Measurements from ENCODE around the gene ETV5. TPM values are rescaled to one million over a fixed set of nuclear protein-coding genes. Genes with fewer than 3 reads are reported as not detected.

Gene ETV5
- total RNA-seq, 2 donors from 2014 or later = 56.4 to 84.1 TPM

GRCh38 chr3:186042521-186043202 lies 66.2 kb downstream of the ETV5 start:
- no peak overlapping the region for H3K9ac ChIP-seq (ENCODE audit: extremely low read depth, low read length, poor library complexity, severe bottlenecking)
- no peak overlapping the region for H3K27ac ChIP-seq (ENCODE audit: low read depth, low read length)
- peaks cover 20% of the 10 kb centered on the region for H3K36me3 Mint-ChIP-seq (ENCODE audit: low read depth)
- no peak overlapping the region for H3K27ac Mint-ChIP-seq
- H3K4me3 Mint-ChIP-seq = no peak overlapping the region
- H3K9me3 Mint-ChIP-seq = peaks cover 11% of the 10 kb centered on the region
- peaks cover 6% of the 10 kb centered on the region for H3K4me1 Mint-ChIP-seq
- H3K4me3 ChIP-seq (ENCODE audit: low read length) = no peak overlapping the region
- DNase-seq = no peak
- WGBS, 2 experiments (ENCODE audit: insufficient coverage in 1 of 2, insufficient read length in 1 of 2) = 93 to 94% methylated on average over 7 of the region's 7 CpGs
- H3K4me1 ChIP-seq (ENCODE audit: control insufficient read depth, insufficient read depth, low read length) = no peaks in the 10 kb centered on the region
- peaks cover 4% of the 10 kb centered on the region for H3K36me3 ChIP-seq (ENCODE audit: control insufficient read depth, insufficient read depth, low read length)
- H3K9me3 ChIP-seq (ENCODE audit: control insufficient read depth, low read length) = peaks cover 13% of the 10 kb centered on the region
- no peaks in the 10 kb centered on the region for H3K27me3 Mint-ChIP-seq (ENCODE audit: insufficient read depth)
- no peaks in the 10 kb centered on the region for H3K27me3 ChIP-seq (ENCODE audit: control insufficient read depth, insufficient read depth, low read length, poor library complexity, severe bottlenecking)
- TF ChIP-seq, protein P1, sequence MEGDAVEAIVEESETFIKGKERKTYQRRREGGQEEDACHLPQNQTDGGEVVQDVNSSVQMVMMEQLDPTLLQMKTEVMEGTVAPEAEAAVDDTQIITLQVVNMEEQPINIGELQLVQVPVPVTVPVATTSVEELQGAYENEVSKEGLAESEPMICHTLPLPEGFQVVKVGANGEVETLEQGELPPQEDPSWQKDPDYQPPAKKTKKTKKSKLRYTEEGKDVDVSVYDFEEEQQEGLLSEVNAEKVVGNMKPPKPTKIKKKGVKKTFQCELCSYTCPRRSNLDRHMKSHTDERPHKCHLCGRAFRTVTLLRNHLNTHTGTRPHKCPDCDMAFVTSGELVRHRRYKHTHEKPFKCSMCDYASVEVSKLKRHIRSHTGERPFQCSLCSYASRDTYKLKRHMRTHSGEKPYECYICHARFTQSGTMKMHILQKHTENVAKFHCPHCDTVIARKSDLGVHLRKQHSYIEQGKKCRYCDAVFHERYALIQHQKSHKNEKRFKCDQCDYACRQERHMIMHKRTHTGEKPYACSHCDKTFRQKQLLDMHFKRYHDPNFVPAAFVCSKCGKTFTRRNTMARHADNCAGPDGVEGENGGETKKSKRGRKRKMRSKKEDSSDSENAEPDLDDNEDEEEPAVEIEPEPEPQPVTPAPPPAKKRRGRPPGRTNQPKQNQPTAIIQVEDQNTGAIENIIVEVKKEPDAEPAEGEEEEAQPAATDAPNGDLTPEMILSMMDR (conservative IDR thresholded peaks at IDR 0.05) = no peak

DNA sequence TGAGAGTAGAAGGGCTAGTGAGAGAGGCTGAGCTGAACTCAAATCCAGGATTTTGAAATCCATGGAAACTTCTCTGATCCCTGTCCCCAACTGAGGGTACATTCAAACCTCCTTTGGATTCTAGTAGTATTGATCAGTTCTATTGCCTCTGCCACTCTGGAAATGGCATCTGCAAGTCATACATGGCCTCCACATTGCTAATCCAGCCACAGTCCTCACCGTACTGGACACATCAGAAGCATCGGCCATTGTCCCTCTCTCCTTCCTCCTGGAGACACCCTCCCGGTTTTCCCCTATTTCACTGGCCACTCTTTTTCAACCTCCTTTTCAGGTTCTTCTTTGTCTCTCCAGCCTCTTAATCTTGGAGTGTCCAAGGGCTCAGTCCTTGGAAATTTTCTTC lies 66.9 kb downstream of the ETV5 start:
- no peak overlapping the region for H3K4me3 ChIP-seq (ENCODE audit: low read length)
- no peak for DNase-seq
- no peaks in the 10 kb centered on the region for H3K27me3 Mint-ChIP-seq (ENCODE audit: insufficient read depth)
- no peak overlapping the region for H3K4me3 Mint-ChIP-seq
- H3K9me3 ChIP-seq (ENCODE audit: control insufficient read depth, low read length) = peaks cover 13% of the 10 kb centered on the region
- 91 to 96% methylated on average over 3 of the region's 3 CpGs for WGBS, 2 experiments (ENCODE audit: insufficient coverage in 1 of 2, insufficient read length in 1 of 2)
- H3K9ac ChIP-seq (ENCODE audit: extremely low read depth, low read length, poor library complexity, severe bottlenecking) = no peak overlapping the region
- H3K4me1 Mint-ChIP-seq = peaks cover 6% of the 10 kb centered on the region
- TF ChIP-seq, protein P1 (conservative IDR thresholded peaks at IDR 0.05) = no peak
- H3K27ac Mint-ChIP-seq = no peak overlapping the region
- peaks cover 17% of the 10 kb centered on the region for H3K36me3 Mint-ChIP-seq (ENCODE audit: low read depth)
- no peaks in the 10 kb centered on the region for H3K4me1 ChIP-seq (ENCODE audit: control insufficient read depth, insufficient read depth, low read length)
- H3K9me3 Mint-ChIP-seq = peaks cover 11% of the 10 kb centered on the region
- no peaks in the 10 kb centered on the region for H3K27me3 ChIP-seq (ENCODE audit: control insufficient read depth, insufficient read depth, low read length, poor library complexity, severe bottlenecking)
- peaks cover 4% of the 10 kb centered on the region for H3K36me3 ChIP-seq (ENCODE audit: control insufficient read depth, insufficient read depth, low read length)
- no peak overlapping the region for H3K27ac ChIP-seq (ENCODE audit: low read depth, low read length)

GRCh38 chr3:186038360-186038759 lies 70.5 kb downstream of the ETV5 start:
- no peak for DNase-seq

More at GRCh38 chr3:186038360-186038759, 70.5 kb downstream of the ETV5 start:
- Mint-ChIP-seq H3K9me3 (peaks cover 17% of the 10 kb centered on the region), H3K4me3 (no peak overlapping the region), H3K4me1 (no peaks in the 10 kb centered on the region), H3K27ac (no peak overlapping the region), H3K36me3 (ENCODE audit: low read depth) (no peaks in the 10 kb centered on the region), H3K27me3 (ENCODE audit: insufficient read depth) (no peaks in the 10 kb centered on the region)
- WGBS, 2 experiments (ENCODE audit: insufficient coverage in 1 of 2, insufficient read length in 1 of 2) = 75 to 89% methylated on average over 2 to 4 of the region's 4 CpGs
- no peak overlapping the region for H3K9ac ChIP-seq (ENCODE audit: extremely low read depth, low read length, poor library complexity, severe bottlenecking)
- TF ChIP-seq, protein P1 (conservative IDR thresholded peaks at IDR 0.05) = no peak
- peaks cover 14% of the 10 kb centered on the region for H3K9me3 ChIP-seq (ENCODE audit: control insufficient read depth, low read length)
- no peak overlapping the region for H3K4me3 ChIP-seq (ENCODE audit: low read length)
- no peaks in the 10 kb centered on the region for H3K4me1 ChIP-seq (ENCODE audit: control insufficient read depth, insufficient read depth, low read length)
- H3K36me3 ChIP-seq (ENCODE audit: control insufficient read depth, insufficient read depth, low read length) = no peaks in the 10 kb centered on the region
- no peak overlapping the region for H3K27ac ChIP-seq (ENCODE audit: low read depth, low read length)
- H3K27me3 ChIP-seq (ENCODE audit: control insufficient read depth, insufficient read depth, low read length, poor library complexity, severe bottlenecking) = no peaks in the 10 kb centered on the region

All from endodermal cell (in vitro differentiated cells).